HG03342 (cell line): ENCODE measurements around the gene LY86.

Experiments
- ATAC-seq: cut with Tn5 transposase; IDR thresholded peaks from one replicate; pipeline ENCODE4 v1.9.1; 2021; ENCODE audit warnings: mild to moderate bottlenecking, moderate library complexity; ENCODE audit not compliant: unreplicated experiment

LY86 gene

DNA sequence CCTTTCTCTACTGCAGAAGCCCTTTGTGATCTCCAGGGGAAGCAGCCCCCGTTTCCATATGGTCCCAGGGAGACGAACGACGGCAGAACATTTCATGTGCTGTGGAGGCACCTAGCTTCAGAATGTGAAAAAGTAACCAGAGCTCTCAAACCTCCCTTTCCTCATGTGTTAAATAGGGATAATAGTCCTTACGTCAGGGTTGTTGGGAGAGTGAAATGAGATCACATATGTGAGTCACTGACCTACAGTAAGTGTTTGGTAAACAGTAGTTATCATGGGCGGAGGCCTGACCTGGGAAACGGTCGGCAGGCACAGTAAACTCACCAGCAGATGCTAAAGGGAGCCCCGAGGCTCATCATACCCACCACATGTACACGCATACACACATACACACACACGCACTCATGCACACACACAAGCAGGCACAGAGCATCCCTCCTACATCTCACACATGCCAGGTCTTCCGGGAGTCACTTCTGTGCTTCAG lies 89.7 kb downstream of the LY86 start:
- no peak for ATAC-seq

DNA sequence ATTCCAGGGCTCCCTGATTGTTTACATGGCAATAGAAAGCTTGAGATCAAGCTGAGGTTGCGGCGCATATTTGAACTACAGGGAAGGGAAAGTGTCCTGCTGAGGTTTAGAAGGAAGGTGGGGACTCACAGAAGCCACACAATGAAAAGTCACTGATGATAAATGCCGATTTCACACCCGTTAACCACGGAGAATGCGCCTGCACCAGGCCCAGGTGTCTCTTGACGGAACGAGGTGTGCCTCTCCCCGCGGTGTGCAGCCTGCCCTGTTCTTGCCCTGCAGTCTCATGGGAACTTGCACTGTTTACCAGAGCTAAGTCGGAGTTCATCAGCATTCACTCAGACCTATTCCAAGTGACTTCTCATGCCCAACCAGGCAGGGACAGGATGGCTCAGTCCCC lies 90.3 kb downstream of the LY86 start:
- no peak for ATAC-seq

DNA sequence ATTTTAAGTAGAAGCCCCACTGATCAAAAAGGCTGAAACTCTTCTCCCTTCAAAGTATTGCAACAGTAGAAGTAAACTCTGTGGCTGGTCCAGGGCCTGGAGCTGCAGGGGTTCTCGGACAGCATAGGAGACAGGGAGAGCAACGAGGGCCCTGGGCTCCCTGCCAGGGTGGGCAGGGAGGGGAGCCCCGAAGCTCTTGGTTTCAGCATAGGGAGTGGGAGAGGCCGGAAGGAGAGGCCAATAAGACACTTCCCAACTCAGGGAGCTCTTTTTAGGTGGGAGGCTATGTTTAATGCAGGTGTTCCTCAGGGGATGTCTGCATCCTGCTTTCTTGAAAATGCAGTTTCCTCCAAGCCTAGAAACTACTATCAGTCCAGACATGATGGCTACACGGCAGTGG lies 91.1 kb downstream of the LY86 start:
- ATAC-seq = no peak

DNA sequence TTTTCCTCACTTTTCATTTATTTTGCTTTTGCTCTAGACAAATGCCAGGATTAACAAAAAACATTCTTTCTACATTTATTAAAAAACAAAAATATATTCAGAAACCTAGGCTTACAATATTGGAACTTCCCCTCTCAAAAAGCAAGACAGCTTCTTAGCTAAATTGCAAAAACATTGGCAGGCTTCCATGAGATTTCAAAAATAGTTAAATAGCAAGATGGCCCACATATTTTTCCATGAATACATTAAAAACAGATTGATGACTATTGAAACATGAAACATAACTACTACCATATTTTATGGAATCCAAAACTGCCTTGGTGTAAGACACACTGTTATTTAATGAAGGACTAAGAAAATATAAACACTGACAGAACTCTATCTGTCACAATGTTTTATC lies 92.0 kb downstream of the LY86 start:
- no peak for ATAC-seq

DNA sequence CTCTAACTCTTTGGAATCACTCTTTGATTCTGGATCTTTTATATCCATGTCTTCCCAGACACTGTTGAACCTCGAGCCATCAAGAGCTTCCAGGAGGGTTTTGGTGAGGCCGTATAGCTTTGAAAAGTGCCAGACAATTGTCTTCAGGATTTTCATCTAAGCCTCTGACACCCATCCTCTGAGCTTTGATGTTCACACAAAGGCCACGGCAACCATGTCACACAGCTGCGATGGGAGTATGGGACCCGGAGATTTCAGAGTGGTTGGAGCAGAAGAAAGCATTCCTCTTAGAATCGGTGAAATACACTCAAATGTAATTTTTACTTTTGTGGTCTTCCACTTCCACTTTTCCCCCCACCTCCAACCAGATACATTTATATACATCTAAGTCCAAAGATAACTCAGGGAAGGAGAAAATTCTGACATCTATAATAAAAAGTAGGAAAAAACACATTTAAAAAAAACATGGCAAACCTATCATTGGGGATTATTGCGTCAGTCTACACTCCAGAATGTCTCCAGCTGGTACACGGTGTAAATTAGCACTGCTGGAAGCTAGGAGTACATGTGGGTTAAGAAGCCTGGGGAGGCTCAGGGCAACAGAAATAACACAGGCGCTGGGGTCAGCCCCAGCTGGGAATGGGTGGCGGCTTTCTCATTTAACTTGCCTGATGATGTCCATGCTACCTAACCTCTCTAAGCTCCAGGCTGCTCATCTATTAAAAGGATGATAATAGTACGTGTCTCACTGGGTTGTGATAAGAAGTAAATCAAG lies 92.7 kb downstream of the LY86 start:
- no peak for ATAC-seq

DNA sequence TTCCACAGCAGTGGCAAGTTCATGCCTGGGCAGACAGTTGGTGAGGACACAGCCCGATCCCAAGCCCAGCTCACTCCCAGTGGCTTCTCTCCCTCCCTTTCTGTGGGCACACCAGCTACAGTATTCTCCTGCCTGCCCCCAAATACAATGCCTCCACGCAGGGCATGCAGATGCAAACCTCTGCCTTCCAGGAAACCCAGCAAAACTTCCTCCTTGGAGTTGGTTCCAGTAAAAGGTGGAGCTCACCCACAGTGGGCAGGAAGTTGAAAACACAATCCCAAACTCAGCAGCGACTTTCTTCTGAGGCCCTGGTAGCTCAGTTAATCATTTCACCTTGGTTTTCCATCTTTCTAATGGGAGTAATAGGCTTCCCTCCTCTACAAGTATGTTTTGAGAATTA lies 93.7 kb downstream of the LY86 start:
- ATAC-seq = no peak

DNA sequence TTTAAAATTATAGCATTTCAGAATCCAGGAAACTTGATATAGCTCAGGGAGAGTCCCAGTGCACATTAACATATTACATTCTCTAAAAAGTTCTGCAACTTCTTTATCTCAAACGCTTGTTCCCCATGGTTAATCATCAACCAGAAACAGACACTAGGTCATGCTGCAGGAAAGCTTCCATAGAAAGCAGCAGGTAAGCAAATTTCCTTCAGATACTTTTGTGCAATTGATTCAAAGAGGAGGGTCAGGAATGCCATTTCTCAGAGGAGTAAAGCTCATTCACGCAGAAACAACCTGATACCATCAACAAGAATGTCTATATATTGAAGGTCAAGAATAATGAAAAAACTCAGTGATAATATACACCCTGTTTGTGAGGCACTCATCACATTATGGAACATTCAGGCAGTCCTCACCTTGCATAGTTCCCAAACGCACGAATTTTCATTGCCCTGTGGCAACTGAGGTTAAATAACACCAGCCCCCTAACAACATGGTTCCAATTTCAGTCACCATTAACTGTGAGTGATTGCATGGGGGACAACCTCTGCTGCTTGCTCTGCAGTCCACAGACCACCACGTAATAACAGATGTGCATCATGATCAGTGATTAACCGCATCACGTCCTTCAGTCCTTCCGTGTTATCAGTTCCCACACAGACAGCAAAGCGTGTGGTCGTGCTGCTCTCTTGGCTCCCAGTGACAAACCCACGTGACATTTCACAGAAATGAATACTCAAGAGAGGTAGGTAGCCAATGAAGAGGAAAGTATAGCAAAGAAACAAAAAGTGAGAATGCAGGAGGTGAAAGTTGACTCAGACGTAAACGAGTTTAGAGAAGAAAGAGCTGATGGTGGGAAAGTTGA lies 95.7 kb downstream of the LY86 start:
- peak; percentile 86 for ATAC-seq

DNA sequence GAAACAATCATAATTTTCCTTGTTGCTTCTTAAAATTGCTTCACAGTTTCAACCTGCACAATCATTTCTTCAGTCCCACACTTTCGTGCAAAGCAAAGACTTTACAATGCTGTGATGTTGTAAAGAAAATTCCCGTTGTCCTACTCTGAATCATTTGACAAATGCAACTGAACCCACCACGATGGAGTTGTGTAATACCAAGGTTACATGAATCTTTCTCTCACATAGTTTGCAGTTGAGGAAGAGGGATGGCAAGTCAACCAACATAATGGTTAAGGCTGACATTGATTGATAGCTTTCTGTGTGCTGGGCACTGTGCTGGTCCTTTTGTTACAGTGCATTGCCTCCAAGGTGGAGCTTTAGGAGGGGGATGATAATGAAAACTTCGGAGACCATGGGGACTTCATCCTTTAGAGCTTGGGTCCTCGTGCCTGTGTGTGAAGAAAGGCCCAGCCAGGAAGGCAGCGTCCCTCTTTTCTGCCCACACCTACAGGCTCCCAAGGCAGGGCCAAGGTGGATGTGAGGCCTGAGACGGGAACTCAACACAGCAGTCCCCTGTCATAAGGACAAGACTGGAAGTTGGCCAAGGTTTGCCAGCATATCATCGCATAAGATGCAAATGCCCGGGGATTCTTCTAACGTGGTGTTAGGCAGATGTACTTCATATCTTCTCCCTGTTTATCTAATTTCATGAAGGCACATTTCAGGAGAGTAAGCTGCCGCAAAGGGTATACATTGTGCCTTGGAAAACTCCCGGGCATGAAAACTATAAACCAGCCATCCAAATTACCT lies 96.9 kb downstream of the LY86 start:
- ATAC-seq = no peak

DNA sequence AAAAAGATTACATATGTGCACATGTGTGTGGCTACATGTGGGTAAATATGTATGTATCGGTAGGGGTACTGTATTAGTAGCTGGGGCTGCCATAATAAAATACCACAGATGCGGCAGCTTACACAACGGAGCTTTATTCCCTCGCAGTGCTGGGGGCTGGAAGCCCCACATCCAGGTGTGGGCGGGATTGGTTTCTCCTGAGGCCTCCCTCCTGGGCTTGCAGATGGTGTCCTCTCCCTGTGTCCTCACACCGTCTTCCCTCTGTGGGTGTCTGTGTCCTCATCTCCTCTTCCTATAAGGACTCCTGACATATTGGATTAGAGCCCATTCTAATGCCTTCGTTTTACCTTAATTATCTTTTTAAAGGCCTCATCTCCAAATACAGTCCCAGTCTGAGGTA lies 97.7 kb downstream of the LY86 start:
- no peak for ATAC-seq

DNA sequence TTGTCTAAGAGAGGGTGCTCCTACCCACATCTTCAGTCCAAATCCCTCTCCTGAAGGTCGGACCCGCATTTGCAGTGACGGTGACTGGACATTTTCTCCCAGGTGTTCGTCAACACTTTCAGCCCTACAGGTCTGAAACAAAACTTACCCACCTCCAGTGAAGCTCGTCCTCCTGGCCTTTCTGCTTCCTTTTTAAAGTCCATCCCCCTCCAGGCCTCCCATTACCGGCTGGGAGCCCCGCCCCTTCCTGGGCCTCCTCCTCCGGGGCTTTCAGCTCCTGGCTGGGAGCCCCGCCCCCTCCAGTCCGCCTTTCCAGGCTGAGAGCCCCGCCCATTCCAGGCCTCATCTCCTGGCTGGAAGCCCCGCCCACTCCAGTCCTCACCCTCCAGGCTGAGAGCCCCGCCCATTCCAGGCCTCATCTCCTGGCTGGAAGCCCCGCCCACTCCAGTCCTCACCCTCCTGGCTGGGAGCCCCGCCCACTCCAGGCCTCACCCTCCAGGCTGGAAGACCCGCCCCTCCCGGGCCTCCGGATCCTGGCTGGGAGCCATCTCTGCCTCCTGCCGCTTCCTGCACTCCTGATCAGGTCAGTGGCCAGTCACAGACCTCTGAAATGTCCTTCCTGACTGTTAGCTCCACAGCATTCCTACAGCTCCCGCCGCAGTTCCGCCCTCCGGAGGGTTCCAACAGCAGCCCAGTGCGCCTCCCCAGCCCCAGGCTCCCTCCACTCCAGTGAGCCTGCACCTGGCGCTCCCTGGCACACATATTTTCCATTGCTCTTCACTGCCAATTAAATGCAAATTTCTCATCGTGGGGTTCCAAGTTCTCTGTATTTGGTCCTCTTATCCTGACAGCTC lies 98.5 kb downstream of the LY86 start:
- ATAC-seq = no peak

DNA sequence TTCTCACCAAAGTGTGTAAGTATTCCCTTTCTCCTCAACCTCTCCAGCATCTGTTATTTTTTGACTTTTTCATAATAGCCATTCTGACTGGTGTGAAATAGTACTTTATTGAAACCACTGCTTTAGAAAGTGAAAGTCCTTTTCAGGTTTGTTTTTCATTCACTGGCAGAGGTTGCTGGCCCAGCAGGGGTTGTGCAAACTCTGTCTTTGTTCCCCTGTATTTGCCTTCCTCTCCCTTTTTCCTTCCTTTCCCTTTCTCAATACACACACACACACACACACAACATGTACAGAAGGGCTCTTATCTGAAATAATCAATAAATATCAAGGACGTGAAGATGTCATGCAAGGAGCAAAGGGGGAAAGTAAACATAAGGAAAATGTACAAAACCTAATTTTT lies 99.8 kb downstream of the LY86 start:
- ATAC-seq = no peak

DNA sequence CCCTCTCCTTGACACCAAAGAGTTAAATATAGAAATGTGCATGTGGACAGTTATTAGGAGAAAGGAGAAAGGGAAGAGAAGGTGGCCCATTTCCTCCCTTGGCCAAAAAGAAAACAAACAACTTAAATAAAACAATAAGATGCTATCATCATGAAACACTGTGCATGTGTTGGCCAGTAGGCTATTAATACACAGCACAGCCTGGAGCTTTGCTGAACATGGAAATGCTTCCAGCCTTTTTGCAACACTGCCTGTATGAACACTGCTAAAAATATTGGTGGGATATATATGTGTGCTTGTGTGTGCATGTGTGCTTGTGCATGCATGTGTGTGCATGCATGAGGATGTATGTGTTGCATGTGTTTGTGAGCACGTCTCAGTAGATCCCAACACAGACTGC lies 100.4 kb downstream of the LY86 start:
- no peak for ATAC-seq

DNA sequence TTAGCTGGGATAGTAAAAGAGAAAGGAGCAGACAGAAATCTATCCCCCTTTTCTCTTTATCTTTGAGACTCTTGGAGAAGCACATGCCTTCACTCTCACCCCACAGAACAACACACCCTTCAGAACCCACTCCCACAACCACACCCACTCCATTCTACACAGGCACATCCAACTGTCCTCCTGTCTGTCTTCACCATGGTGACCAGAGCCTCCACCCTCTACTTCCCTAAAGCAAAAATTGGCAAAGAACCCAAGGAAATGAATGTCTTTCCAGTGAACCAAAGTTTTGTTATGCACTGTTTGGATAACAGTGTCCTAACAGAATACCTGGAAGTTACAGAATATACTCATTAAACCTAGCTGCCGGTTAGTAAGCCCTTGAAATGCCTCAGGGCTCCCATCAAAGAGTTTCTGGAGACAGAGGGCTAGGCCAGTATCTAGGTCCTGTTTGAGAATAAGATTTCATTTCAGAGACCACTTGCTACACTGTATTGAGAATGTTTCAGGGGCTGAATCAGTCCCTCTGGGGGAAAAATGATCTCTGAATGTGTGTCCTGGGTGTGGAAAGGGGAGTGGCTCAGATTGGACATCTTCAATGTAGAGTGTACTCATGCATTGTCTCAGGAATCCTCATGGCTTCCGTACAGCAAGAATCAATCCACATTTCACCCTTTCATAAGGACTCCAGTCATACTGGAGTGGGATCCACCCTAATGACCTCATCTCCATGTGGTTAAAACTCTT lies 101.1 kb downstream of the LY86 start:
- no peak for ATAC-seq

DNA sequence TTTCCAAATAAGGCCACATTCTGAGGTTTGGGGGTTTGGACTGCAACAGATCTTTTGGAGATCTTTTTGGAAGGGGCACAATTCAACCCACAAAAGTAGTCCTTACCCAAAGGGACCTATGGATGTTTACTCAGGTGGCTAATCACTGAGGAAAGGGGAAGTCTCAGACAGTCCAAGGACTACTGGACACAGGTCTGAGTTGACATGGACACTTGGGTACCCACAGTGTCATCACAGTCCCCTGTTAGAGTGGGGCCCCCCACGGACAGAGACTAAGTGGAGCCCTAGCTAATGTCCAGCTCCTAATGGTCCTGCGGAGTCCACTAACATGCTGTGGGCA lies 101.6 kb downstream of the LY86 start:
- ATAC-seq = no peak

DNA sequence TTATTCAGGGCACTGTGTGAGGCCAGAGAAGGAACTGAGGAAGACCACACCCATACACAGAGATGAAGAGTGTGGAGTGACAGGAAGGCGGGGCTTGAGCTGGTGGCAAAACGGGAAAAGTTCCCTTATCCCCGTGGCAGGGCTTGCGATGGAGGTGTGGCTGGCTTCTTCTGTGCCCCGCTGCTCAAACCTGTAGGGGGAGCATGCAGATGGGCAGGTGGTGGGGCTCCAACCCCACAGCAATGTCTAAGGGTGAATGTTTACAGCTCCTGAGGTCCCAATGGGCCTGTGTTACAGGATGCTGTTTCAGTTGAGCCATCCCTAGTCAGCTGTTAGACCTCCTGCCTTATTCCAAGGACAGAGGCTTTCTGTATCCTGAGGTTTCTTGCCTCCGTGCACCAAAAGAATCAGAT lies 105.9 kb downstream of the LY86 start:
- ATAC-seq = no peak

DNA sequence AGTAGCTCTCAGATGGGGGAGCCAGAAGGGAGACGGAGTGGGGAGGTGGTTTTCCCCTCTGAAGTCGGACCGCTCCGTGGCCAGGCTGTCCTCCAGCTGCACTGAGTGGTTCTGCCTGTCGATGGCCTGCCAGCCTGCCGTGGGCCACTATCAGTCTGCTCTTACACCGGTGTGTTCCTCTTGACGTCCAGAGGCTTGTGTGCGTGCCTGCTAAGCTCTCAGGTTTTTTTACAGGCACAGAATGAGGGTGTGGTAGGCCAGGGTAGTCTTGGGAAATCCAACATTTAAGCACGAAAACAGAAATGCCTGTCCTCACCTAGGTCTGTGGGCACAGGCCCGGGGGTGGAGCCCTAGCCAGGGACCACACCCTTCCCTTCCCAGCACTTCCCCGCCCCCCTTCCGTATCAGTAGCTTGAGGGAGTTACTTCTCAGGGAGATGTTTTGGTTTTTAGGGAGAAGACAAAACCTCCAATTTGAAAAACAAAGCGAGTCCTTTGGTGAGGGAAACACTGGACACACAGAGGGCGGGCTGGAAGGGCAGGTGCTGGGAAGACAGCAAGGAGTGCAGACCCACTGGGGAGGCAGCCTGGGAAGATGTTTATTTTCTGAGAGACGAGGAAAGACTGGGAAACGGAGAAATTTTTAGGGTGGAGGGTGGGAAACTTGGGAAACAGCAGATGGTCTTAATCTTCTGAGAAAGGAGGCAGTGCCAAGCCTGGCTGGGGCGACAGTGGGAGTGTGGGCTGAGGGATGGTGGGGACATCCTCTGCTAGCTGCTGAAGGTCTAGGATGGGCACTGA lies 106.5 kb downstream of the LY86 start:
- no peak for ATAC-seq

DNA sequence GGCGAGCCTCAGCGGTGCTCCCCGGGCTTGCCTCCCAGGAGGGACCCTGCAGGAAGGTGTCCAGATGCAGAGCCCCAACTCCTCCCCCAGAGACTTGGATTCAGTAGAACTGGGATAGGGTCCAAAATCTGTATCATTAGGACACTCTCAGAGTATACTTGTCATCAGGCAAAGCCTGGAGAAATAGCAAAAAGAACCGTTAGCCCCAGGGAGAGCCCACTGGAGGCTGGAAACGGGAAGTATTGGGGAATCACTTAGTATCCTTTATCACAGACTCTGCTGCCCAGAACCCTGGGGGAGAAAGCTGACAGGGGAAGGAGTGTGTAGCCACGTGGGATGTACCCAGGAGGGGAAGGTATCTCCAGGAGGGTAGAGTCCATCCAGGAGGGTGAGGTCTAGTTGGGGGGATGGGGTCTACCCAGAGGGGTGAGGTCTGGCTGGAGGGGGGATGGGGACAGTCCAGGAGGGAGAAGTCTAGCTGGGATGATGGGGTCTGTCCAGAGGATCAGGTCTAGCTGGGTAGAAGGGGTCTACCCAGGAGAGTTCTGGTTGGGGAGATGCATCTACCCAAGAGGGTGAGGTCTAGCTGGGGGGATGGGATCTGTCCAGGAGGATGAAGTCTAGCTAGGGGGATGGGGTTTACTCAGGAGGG lies 107.2 kb downstream of the LY86 start:
- ATAC-seq = no peak

DNA sequence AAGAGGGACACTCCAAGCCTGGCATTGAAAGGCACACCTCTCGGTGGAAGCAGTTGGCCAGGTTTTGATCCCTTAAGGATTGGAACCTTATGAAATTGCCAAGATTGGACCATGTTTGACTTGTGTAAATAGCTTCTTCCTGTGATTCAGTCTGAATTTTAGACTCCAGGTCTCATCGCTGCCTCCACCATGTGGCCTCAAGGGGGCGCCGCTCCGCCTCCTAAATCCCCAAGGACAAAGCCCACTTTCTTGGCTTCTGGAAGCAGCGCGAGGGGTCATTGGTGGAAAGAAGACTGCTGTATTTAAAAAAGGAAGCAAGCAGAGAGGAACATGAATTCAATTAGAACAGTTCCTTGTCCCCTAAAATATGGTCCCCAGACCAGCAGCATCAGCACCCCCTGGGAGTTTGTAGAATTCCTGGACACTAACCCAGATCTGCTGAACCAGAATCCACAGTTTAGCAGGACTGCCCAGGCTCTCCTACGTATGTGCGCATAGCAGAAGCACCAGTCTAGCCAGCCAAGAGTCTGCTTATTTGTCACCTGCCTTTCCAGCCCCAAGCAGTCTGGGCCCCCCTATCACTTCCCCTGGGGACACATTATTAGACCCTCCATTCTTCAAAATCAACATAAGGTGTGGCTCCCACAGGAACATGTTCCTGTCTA lies 108.5 kb downstream of the LY86 start:
- no peak for ATAC-seq
